H4 (cell line): ENCODE measurements around the gene PPM1E. TPM values are rescaled to one million over a fixed set of nuclear protein-coding genes. Genes with fewer than 3 reads are reported as not detected.
A peak's percentile ranks its signal among the peaks of the same experiment; 100 is the strongest.

Source experiments
- DNase-seq: peaks from one replicate; pipeline ENCODE4 v3.0.0-alpha.2; 2015; ENCODE audit warnings: low spot score
- total RNA-seq: library from RNA; depleted of rRNA; stranded (reverse); fragments of >200 nt; shearing (Covaris generic); gene quantifications from 2 replicates; pipeline ENCODE4 v1.2.3, GENCODE V29; 2014

PPM1E gene
- total RNA-seq, 1 experiment from 2014 or later = 3.1 TPM

DNA sequence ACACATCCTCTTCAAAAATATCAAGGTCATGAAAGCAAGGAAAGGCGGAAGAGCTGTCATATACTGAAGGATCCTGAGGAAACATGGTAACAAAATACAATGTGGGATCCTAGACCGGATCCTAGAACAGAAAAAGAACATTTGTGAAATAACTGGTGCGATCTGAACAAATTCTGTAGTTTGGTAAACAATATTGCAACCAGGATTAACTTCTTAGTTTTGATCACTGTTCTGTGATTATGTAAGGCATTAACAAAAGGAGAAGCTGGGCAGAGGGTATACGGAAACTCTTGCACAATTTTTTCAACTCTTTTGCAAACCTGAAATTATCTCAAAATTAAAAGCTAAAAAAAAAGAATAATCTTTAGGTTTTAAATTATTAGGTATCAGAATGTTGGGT lies 241.3 kb downstream of the PPM1E start:
- no peak for DNase-seq

DNA sequence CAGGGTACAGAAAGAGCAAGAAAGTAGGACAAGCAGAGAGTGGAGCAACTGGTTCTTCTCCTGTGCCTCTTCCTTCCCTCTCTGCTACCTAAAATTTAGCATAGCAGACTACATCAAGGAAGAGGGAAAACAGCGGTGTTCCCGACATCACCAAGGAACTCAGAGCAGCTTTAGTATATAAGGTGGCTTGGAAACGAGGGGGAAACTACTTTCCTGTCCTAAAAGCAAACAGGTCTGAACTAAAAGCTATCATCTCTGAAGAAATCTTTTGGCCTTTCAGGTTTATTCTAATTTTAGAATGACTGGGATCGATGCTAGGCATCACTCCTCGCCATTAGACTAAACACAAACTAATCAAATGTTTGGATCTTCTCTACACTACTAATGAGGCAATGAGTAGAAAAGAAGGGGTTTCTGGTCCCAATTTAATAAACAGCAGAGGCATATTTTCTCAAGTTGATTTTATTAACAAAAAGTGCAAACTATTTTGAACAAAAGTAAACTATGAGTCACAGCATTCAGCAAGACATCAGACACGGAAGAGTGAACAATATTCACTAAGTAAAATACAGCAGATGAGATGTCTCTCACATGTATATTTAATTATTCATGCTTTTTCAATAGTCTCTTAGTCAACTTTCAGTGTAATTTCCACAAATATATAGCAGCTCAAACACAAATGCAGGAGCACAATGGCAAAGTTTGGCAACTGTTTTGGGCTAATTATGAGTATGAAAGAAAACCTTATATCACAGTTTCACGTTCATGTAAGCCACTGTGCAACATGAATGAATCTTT lies 242.3 kb downstream of the PPM1E start:
- no peak for DNase-seq

DNA sequence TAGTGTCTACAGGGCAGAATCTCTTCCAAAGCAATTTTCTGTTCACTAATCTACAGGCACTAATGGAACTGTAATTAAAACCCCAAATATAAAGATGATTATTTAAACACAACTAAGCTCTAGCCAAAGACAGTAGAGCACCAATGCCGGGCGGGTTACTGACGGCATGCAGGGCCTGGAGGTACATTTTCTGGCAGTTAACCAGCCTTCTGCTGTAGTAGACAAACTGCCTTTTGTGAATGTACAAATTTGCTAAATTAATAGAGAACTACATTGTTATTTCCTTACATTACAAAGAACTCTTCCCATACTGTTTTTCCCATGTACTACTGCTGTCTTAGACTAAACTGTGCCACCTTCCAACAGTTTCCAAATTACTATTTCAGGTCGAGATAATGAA lies 243.2 kb downstream of the PPM1E start:
- no peak for DNase-seq

DNA sequence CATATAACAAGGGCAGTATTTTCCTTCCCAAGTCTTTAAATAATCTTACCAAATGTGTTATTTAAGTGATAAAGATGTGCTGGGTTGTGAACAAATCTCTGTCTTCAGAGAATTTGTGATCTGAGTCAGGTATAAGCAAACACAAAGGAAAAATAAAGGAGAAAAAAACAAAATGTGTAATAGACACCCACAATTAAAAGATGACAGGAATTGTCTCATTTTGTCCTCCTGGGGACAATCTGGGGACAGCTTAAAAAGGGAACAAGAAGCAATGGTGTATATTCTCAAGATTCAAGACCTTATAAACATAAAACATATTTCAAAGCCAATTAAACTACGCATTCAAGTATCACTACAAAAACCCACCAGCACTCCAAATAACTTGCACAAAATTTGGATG lies 243.8 kb downstream of the PPM1E start:
- DNase-seq = no peak

DNA sequence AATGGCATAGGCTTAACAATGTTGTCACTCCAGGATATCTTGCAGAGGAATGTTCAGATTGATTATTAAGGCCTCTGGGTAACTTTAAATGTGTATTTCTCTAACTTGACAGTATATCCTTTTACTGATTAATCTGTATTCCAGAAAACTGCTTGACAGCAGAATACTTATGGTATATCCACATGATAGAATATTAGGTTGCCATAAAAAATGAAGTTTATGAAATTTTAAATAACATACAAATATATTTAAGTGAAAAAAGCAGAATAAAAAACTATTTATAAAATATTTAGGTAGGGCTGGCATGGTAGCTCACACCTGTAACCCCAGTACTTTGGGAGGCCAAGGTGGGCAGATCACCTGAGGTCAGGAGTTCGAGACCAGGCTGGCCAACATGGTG lies 244.4 kb downstream of the PPM1E start:
- DNase-seq = no peak

DNA sequence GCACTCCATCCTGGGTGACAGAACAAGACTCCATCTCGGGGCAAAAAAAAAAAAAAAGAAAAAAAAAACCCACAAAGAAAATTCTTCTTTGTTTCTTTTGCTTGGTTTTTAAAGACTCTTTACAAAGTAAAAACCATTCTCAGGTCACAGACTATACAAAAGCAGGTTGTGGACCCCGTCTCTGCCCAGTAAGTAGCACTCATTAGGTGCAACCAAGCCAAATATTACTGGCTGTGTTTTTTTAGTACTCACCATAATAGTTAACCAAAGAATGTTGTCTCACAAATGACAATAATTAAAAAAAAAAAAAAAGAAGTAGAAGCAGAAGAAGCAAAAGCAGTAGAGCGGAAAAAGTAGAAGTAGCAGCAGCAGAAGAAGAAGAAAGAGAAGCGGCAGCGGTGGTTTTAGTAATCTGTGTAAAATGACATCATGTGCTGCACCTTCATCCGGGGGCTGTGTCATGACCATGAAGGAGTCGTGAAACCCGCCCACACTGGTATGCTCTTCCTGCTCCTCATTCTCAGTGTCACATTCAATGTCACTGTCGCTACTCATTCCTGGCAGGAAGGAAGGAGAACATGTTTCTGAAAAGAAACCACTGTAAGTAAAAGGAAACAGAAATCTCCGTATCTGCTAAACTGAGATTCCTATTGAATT lies 245.6 kb downstream of the PPM1E start:
- DNase-seq = peak; percentile 87

DNA sequence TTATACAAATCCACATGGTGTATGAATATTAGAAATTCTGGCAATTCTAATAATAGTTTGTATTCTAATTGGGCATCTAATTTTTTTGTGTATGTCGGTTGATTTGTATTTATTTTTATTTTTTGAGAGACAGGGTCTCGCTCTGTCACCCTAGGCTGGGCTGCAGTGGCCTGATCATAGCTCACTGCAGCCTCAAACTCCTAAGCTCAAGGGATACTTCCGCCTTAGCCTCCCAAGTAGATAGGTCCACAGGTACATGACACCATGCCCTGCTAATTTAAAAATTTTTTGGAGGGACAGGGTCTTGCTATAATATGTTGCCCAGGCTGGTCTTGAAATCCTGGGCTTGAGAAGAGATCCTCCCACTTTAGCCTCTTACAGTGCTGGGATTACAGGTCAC lies 246.5 kb downstream of the PPM1E start:
- DNase-seq = no peak

DNA sequence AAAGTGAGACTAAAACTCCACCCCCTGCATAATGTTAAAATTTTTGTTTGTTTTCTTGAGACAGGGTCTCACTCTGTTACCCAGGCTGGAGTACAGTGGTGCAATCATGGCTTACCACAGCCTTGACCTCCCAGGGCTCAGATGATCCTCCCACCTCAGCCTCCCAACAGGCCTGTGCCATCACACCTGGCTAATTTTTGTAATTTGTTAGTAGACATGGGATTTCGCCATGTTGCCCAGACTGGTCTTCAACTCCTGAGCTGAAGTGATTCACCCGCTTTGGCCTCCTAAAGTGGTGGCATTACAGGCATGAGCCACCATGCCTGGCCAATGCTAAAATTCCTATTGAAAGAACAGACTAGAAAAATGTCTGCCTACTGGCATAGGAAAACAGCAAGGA lies 247.2 kb downstream of the PPM1E start:
- DNase-seq = peak; percentile 27

DNA sequence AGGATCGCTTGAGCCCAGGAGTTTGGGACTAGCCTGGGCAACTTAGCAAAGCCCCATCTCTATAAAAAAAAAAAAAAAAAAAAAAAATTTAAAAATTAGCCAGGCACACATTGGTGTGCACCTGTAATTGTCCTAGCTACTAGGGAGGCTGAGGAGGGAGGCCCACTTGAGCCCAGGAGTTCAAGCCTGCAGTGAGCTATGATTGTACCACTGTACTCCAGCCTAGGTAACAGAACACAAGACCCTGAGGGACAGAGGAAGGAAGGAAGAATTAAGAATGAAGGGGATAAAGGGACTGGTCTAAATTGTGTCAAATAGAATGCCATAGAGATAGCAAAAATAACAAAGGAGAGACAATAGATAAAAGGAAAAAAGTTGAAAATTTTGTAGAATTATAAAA lies 248.2 kb downstream of the PPM1E start:
- no peak for DNase-seq

DNA sequence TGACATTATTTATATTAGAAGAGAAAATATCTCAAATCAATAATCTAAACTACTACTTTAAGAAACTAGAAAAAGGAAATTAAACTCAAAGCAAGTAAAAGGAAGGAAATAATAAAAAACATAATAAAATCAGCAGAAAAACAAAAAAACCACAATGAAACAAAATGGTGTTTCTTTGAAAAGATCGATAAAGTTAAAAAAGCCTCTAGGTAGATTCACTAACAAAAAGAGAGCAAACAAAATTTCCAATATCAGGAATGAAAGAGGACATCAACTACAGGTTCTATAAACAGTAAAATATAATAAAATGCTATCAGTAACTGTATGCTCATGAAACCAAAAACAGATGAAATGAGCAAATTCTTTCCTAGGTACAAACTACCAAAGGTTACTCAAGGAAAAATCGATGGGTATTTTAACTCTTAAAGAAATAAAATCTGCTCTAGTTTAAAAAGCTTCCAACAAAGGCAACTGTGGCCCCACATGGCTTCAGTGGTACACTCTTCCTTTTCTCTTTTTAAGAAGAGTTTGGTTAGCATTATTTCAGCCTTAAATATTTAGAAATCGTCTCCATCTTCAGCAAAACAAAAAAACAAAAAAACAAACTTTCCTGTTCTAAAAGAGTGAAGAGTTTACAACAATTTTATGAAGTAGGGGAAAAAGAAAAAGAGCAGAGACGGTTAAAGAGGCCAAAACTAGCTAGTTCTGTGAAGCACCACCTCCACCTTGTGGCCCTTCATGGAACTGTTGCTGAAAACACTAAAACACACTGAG lies 248.9 kb downstream of the PPM1E start:
- peak; percentile 54 for DNase-seq

DNA sequence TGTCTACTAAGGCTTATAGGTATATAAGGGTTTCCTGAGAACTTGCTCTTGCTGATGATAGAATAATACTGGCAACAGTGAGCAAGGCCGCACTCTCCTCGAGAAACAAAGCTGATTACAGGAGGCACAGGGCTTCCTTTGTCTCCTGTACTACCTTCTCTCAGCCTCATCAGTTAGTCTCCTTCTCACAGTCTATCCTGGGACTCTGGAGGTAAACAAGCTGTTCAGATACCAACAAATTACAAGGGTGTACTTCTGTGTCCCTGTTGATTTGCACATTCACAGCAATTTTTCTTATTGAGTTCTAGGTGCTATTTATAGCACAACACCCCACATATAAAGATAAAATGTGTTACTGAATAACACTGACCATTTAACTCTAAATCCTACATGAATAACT lies 252.3 kb downstream of the PPM1E start:
- DNase-seq = no peak

DNA sequence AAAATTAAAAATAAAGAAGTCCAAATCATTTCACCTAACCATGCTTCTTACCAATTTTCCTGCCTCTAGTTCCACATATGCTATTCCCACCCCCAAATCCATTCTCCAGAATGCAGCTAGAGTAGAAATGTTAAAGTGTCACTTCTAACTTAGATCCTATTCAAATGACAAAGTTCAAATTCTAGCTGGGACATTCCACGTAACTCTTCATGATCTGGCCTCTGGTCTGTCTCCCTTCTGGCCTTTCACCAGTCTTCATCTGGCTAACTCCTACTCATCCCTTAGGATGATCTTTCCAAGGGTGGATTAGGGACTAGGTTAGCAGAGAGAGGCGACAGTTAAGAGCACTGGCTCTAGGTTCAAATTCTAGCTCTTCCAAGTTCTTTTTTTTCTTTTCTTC lies 253.1 kb downstream of the PPM1E start:
- DNase-seq = no peak

DNA sequence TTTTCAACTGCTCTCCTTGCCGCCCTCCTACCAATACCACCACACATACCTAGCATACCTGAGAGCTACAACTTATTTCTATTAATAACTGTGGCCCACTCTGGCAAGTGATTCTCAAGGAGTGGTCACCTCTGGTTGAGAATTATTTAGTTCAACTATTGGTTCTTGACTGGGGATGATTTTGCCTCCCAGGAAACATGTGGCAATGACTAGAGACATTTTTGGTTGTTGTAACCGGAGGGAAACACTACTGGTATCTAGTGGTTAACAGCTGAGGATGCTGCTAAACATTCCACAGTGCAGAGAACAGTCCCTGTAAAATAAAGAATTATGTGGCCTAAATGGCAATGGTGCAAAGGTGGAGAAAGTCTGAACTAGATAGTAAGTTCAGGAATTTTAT lies 254.4 kb downstream of the PPM1E start:
- no peak for DNase-seq

DNA sequence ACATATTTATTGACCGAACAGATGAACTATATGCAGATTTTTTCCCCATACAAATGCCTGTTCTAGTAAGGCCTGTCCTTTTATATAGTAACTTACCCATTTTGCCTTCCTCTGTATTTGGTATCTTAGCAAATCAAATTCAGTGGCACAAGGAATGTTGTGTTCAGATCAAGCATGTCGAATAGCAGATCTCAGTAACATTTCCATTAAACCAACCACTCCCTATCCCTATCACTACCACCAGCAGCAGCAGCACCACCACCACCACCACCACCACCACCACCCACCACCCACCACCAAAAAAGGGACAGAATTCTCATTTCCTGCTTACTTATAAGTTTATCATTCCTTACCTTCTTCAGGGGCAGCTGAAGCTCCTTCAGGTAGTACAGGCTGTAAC lies 256.3 kb downstream of the PPM1E start:
- no peak for DNase-seq

DNA sequence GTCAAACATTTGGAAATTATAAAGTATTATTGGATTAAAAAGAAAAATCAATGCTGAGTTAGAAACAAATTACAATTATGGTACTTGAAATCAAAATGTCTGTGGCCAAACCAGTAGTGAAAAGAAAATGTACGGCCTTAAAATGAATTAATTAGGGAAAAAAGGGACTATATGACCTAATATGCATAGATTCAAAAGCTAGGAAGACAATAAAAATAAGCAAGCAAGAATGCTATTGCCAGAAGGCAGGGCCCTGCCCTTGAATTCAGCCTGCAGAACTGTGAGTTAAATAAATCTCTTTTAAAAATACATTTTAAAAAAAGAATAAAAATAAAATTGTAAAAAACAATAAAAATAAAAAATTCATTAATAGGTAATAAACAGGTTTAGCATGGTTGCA lies 262.4 kb downstream of the PPM1E start:
- DNase-seq = no peak

DNA sequence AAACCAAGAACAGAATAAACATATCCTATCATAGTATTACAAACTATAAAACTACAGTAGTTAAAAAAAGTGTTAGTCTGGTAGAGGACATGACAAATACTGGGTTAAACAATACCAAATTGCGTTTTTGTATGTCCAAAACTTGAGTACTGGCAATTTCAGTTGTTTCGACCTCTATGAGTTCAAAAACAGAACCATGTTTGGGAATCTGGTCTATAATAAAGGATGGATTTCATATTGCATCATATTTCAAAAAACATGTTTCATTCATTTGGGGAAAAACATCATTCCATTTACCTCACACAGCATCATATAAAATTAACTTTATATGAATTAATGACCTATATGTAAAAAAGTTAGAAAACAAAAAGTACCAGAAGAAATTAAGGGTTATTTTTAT lies 269.3 kb downstream of the PPM1E start:
- DNase-seq = no peak

DNA sequence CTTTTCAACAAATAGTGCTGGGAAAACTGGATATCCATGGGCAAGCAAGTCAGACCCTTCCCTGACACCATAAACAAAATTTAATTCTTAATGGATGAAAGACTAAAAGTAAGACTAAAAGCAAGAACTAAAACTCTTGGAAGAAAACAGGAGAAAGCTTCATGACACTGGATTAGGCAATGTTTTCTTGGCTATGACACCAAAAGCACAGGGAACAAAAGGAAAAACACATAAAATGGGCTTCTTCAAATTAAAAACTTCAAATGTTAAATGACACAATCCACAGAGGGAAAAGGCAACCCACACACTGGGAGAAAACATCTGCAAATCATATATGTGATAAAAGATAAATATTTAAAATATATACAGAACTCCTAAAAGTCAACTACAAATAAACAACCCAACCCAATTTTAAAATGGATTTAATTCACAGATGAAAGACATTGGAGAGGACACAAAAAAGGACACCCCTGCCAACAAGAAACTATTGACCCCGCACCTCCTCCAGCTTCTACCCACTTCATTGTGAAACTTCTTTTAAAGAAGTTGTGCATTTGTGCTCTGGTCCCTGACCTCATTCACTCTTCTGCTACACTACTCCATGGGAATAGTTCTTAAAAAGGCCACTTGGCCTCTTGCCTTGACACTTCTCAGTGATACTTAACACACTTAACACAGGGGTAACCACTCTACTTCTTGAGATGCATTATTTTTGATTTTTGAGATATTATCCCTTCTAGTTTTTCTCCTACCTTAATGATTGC lies 270.7 kb downstream of the PPM1E start:
- no peak for DNase-seq

DNA sequence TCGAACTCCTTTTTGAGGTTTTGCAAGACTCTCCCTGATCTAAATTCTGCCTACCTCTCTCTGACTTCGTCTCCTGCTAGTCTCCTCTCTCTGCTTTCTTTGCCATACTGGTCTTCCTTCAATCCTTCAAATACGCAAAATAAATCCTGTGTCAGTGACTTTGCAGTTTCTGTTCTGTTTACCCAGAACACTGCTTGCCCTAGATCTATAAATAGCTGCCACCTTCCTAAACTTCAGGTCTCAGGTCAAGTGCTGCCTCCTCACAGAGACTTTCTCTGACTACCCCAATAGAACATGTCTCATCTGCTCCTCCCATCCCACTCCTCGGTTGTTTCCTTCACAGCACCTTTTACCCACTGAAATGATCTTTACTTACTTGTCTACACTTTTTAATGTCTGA lies 272.1 kb downstream of the PPM1E start:
- no peak for DNase-seq

DNA sequence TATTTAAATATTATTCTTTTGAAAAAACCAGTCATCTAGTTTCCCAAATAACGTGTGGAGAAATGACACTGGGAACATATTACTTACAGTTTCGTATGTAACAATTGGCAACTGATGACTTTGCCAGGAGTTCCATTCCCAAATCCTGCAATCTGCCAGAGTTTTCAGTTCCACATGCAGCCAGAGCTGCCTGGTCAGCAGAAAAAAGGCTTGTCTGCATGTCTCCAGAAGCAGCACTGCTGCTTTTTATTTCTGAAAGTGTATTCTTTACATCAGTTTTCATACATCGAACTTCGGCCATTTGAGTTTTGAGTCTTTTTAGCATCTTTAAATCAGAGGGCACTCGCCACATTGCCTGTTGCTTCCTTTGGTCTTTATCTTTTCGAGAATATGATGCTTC lies 272.7 kb downstream of the PPM1E start:
- DNase-seq = no peak

DNA sequence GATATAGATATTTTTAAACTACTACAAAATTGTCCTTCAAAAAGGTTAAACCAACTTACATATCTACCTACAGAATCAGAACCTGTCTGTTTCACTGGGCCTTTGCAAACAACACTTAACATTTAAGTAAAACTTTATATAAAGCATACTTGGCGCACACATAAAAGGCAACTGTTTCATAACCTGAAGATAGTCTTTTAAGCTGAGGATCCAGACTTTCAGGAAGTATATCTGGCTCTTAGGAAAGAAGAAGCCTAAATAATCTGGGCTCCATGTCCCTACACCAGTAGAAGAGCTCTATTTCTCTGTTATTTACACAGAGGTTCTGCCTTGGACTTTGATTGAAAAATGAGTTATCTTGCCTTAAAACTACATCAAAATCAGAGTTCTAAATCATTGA lies 275.2 kb downstream of the PPM1E start:
- DNase-seq = no peak
